Posterior vena cava (tissue), 2 donors: ENCODE results near the gene CDKAL1. TPM values are rescaled to one million over a fixed set of nuclear protein-coding genes. Genes with fewer than 3 reads are reported as not detected.

Experiments
- DNase-seq: peaks from one replicate; pipeline ENCODE4 v3.0.0-alpha.2; 2020; ENCODE audit warnings: low spot score
- intact Hi-C, 2 donors: fragments of 100-400 bp; cut with DNase I; formaldehyde crosslinking; loops; one replicate each; pipeline versions ENCODE4 v1.14.1 to v1.14.2; 2022 to 2023
- total RNA-seq, 2 donors: library from RNA; stranded (reverse); fragmentation: NEBNext Ultra II Directional; extraction: Animal tissue kit (Norgen Biotek cat#: 25700); gene quantifications; one replicate each; pipeline ENCODE4 v1.2.1, GENCODE V29; 2021
- donor health status: DM: yes; HTN: yes; CAD: no.
- donor health status: DM: yes; HTN: yes; CAD: no.

CDKAL1 gene
- total RNA-seq, 2 donors from 2014 or later, result 13.1 TPM

DNA sequence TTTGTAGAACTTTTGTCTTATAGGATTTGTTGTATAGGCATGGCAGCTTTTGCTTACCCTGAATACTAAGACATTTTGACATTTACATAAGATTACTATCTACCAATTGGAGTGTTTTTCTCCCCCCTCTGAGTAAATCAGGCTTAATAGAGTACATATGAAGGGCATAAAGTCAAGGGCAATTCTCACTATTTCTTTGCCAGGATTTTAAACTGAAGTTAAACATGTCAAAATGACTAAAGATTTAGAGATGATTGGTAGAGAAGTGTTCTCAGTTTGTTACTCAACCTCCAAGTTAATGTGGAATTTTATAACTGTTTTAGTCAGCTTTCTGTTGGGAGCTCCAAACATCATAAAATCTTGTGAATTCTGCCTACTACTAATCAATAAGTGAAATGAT is 157.8 kb downstream of the CDKAL1 start:
- no peak for DNase-seq
- intact Hi-C loops, result loop anchor here in 1 of 2 donors (5.0 kb wide), 1 partner anchor 1755 kb away; no protein-coding TSS in a partner anchor

DNA sequence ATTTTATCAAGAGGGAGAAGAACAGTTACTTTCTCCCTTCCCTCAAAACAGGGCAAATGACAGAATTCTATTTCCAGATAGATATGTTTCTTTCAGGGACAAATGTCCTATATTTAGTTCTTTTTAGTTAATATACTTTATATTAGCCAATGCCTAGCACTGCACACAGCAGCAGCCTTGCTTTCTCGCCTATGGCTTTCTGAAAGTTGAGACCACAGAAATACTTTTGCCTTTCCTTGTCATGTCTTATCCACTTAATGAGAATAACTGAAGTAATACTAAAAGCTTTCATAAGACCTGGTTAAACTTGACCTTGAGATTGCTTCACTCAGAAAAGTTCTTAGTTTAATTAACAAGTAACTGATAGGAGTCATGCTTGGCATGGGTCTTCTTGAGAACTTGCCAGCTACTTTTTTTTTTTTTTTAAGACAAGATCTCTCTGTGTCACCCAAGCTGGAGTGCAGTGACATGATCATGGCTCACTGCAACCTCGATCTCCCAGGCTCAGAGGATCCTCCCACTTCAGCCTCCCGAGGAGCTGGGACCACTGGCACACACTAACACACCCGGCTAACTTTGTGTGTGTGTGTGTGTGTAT is 159.3 kb downstream of the CDKAL1 start:
- intact Hi-C loops, result loop anchor here in 1 of 2 donors (5.0 kb wide), 1 partner anchor 1754 kb away; no protein-coding TSS in a partner anchor
- no peak for DNase-seq

DNA sequence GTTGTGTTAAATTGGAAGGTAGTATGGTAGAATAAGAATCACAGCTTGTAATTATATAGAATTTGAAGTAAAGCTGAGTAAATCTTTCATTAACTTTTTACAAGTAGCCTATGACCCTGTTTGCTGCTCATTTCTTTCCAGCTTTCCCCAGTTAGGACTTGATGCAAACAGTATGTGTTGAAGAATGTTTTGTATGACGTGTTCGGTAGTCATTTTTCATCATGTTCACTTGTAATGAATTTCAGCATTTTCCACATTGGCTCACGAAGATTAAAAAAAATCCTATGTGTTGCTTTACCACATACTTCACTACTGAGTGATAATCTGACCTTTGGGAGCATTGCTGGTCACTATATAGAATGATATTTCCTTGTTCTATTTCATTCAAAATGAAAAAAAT is 162.4 kb downstream of the CDKAL1 start:
- intact Hi-C loops, result no loop called here
- DNase-seq, result no peak

DNA sequence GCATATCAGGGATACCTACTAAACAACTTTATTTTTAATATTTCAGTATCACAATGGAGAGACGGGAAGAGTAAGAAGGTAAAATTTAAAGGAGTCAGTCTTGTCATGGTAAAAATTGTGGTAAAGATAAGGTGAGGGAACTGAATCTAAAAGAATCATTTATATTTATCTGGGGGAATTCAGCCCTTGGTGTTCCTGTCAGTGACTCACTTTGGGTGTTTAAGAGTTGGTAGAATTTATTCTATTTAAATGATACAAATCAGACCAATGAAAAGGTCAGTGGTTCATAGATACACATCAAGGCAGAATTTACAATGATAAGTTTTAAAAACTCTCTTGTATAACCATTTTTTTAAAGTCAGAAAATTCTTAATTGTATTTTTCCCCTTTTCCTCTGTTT is 164.4 kb downstream of the CDKAL1 start:
- no peak for DNase-seq
- intact Hi-C loops, result no loop called here

DNA sequence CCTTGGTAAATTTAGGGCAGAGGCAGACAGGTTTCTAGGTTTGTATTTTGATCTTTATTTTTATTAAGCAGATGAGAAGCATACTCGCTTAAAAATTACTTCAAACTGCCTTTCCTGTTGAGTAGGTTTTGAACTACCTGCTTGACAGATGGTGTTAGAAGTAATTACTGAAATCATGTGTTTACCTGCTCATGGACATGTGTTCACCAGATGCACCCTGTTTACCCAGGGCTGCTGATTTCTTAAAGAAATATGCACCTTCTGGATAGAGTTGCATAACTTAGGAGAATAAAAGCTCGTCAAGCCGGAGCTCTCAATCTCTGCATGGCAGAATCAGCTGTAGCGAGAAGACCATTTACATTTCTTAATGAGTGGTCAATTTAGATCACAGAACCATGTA is 165.1 kb downstream of the CDKAL1 start:
- DNase-seq, result no peak
- intact Hi-C loops, result no loop called here

DNA sequence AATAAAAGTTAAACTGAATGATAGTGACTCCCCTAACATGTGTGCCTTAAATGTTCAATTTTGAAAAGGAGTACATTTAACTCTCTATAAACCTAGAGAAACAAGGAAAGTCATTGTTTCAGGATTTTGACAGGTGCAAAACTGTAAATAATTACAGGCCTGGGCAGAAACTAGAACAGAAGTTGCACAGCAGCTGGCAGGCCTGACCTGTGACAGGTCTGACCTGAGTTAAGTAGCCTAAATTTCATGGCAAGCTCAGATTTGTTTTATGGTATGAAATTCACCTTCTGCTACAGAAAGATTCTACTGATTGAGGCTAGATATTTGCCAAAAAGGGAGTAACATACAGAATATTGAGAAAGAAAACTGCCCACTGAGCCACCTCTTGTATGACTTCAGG is 166.1 kb downstream of the CDKAL1 start:
- no peak for DNase-seq
- intact Hi-C loops, result no loop called here

DNA sequence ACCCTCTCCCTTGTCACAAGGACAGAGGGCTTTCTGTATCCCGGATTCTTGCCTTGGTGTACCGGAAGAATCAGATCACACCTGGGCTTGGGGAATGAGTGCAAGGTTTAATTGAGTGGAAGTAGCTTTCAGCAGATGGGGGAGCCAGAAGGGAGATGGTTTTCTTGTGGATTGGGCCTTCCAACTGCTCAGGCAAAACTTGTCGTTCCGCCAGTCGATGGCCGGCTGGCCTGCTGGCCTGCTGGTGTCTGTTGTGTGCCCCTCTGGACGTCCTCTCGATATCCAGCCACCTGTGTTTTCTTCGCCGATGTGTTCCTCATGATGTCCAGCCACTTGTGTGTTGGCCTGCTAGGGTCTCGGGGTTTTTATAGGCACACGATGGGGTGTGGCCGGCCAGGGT is 168.1 kb downstream of the CDKAL1 start:
- intact Hi-C loops, result no loop called here
- DNase-seq, result no peak

DNA sequence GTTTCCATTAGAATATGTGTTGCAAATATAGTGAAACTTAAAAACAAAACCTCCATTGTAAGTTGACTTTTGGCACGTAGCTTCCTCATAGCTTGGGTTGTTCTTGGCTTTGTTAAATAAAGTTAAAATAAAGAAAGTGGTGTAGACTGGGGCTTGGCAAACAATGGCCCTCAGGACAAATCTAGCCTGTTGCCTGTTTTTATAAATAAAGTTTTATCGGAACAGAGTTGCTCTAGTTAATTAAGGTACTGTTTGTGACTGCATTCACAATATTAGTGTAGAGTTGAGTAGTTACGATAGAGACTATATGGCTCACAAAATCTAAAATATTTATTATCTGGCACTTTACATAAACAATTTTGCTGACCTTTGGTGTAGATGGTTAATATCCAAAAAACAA is 168.8 kb downstream of the CDKAL1 start:
- intact Hi-C loops, result no loop called here
- no peak for DNase-seq

DNA sequence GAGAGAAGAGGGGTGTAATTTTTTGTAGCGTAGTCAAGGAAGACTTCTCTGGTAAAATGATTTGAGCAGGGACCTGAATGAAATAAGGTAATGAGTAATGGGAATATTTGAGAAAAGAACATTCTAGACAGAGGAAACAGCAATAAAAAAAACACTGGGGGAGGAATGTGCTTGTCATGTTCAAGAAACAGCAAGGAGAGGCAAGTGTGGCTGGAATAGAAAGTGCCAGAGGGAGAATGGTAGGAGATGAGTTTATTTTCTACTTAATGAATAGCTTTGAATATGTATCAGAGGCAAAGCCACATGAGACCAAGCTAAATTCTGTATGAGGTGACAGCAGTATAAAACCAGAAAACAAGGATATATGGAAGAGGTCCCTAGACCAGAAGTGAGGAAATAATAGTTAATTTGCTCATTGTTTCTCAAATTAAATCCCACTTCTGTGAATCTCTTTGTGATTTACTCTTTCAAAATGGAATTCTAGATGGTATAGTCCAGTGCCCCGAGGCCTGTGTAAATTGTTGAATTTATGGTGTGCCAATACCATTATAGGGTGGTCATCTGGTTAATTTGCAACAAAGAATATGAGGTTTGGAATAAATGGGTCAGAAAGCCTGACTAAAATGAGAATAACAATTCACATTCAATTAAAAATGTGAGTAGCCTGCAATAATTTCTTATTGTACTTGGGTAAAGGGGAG is 170.2 kb downstream of the CDKAL1 start:
- no peak for DNase-seq
- intact Hi-C loops, result no loop called here

DNA sequence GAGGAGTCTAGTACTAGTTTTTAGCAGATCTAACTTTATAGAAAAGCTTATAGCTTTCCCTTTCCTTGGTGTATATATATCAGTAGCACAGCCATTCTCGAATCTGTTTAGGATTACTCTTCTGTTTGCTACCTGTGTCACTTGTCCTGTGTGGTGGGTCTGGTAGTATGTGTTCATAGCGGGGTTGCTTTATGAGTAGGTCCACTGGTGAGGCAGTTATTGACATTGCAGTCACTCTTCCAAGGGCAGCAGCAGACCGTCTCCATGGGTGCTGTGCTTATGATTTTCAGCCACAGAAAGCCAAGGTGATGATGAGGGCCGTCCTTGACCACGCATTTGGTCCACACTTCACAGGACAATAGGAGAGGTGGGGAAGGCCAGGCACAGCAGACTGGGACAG is 171.5 kb downstream of the CDKAL1 start:
- intact Hi-C loops, result no loop called here

DNA sequence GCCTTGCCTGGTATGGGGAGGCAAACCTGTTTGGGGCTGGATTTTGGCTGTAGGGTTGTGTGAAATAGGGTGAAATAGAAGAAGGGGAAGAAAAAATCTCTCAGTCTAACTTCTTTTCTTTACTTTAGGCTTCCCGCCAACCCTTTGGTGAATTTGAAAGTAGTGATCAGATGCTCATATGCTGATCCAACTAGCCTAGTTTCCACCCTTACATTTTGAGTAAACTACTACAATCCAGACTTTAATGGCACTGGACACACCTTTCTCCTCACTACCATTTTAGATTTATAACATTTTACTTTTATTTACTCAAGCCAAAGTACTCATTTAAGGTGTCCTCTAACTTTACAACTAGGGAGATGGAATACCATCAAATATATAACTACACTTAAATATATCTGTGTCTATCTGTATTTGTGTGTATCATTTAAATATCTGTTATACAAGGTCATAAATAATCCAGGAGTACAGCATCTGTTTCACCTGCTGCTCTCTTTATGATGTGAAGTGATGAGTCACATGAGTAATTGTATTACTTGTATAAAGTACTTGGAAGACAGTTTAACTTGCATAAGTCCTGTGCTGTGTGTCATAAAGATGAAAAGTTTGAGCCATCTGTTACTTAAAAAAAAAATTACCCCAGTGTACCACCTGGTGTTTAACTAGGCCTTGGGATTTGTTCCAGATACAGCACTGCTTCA is 172.1 kb downstream of the CDKAL1 start:
- intact Hi-C loops, result no loop called here

More for the DNA sequence above, 171.5 kb downstream of the CDKAL1 start:
- no peak for DNase-seq

DNA sequence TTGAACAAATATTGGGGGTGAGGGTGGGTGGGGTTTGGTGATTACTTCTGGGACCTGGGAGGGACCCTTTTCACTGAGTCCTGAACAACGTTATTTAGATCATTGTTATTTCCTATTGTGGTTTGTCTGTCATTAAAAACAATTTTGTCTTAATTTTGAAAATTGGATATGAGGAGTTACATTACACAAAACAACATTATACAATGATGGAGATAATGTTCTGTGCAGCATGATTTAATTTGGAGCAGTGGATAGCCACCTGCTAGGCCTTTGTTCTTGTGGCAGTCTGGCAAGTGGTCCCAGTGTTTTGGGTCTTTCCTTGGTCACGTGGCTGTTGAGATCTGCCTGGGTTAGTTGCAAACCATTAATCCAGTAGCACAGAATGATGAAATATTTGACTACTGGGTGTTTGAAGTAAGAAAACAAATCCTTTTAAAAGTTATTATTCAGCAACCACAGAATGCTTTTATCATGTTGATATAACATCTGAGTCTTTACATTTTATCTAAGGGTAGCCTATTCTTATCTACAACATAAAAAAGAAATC is 172.8 kb downstream of the CDKAL1 start:
- intact Hi-C loops, result no loop called here
- no peak for DNase-seq

More for the DNA sequence above, 172.1 kb downstream of the CDKAL1 start:
- no peak for DNase-seq

DNA sequence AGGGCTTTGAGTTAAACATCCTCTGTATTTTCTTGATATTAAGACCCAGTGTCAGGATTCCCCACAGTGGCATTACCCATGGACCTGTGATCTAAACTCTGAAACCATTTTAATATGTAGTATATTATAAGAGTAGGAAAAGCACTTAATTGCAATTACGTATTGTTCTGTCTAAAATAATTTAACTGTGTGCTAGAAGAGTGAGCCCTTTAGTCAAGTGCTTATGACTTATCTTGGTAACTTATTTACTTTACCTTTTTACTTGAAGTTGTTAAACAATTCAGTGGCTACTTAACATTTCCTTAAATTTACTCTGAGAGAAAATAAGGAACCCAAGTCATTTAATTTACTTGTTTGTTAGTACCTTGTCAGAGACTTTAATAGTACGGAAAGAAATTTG is 173.6 kb downstream of the CDKAL1 start:
- no peak for DNase-seq
- intact Hi-C loops, result no loop called here

DNA sequence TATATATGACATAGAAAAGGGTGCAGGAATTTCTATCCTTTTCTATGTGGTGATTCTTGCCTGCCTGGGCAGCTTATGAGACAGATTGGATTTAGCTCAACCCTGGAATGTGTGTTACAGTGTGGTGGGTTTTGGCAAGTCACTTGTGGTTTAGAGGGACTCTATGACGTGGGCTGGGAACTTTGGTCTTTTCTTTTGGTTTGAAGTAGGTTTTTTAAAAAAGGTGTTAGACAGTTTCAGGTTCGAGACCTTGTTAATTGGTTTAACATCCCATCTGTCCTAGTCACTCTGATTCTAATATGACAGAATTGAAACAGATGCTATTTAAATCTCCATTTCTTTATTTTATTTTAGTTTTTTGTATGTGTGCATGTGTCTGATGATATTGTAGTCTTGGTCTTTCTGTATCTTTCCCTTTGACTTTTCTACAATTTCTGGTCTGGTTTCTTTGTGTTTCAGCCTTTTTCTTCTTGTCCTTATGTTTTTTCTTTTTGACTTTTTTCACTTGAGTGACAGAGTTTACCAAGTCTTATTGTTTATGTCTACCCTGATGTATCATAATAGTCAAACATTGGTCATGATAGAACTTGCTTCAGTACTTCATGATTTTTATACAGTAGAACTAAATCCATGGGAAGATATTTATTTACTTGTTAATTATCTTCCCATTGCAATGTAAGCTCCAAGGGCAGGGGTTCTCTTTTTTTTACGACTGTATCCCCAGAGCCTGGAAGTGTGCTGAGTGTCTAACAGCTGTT is 174.3 kb downstream of the CDKAL1 start:
- intact Hi-C loops, result no loop called here
- no peak for DNase-seq

DNA sequence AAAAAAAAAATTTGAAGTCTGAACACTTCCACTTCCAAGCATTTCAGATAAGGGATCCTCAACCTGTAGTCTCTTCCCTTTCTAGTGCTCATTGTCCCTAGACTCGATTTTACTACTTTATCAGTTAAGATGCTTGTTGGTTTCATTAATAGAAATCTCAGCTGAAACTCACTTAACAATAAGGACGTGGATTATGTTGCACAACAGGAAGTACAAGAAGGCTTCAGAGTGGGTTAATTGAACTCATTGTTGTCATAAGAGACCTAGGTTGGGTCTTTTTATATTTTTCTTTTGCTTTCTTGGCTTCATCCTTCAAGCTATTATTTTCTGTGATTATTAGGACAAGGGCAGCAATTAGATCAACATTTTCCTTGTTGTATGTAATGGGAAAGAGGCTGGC is 175.2 kb downstream of the CDKAL1 start:
- intact Hi-C loops, result no loop called here
- no peak for DNase-seq

DNA sequence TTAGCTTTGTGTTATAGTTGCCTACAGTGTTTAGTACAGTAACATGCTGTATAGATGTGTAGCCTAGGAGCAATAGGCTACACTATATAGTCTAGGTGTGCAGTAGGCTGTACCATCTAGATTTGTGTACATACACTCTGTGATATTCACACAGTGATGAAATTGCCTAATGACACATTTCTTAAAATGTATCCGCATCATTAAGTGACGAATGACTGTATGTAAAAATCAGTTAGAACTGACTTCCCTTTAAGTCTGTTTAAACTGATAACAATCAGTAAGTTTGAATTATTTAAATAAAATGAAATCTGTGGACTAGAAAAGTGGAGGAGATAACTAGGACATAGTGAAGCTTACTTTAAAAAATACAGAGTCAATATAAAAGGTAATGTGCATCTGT is 176.1 kb downstream of the CDKAL1 start:
- intact Hi-C loops, result no loop called here

DNA sequence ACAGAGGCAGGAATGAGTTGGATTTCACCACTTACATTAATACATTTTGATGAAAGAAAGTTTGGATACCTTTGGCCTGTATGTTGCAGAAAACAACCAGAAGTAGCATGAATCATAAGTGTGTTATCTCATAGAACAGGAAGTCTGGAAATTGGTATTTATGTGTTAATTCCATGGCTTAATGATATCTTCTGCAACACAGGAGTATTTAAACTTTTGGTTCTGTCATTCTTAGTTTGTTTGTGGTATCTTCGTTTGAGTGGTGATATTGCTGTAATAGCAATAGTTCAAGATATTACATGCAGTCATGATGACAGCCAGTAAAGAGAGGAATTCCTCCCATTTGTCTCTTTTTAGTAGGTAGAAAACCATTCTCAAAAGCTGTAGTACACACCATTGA is 177.3 kb downstream of the CDKAL1 start:
- intact Hi-C loops, result no loop called here
- no peak for DNase-seq

More for the DNA sequence above, 176.1 kb downstream of the CDKAL1 start:
- DNase-seq, result no peak

DNA sequence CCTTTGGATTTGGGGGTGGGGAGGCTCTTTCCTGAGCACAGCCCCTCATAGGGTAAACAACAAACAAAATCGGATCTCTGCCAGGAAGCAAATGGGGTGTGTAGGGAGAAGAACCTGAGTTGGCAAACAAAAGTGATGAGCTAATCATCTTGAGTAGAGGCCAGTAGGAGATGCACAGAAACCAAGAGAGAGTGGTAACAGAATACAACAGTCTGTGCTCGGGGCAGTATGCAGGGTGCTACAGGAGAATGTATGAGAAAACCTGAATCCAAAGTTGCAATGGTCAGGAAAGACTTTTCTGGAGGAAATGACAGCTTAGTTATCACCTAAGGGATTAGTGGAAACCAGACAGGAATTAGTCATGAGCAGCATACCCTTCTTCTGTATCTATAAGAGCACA is 177.8 kb downstream of the CDKAL1 start:
- DNase-seq, result no peak

DNA sequence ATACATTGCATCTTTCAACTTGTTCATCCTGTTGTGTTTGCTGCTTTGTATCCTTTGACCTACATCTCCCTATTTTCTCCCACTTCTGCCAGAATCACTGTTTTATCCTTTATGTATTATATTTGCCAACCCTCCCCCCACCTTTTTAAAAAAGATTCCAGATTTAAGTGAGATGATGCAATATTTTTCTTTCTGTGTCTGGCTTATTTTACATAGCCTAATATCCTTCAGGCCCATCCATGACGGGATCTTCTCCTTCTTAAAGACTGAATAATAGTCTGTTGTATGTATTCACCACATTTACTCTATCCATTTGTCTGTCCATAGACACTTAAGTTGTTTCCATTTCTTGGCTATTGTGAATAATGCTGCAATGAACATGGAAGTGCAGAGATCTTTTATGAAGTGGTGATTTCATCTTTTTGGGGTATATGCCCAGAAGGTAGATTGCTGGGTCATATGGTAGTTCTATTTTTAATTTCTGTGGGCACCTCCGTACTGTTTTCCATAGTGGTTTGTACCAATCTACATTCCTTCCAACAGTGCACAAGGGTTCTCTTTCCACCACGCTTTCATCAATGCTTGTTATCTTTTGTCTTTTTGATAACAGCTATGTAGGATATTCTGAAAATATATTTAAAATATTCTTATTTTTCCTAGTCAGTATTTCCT is 181.0 kb downstream of the CDKAL1 start:
- DNase-seq, result no peak
- intact Hi-C loops, result no loop called here

More for the DNA sequence above, 177.8 kb downstream of the CDKAL1 start:
- intact Hi-C loops, result no loop called here
